ENCODE data around the gene TPTE2. TPM values are rescaled to one million over a fixed set of nuclear protein-coding genes. Genes with fewer than 3 reads are reported as not detected.

The TPTE2 gene
- total and polyA plus RNA-seq, 4 donors: 0.13 to 0.32 TPM; not detected in 2

GRCh38 chr13:19596960-19597361, 35.6 kb upstream of the TPTE2 start:
- no peak overlapping the region for H3K4me3 ChIP-seq (ENCODE audit: low read length in 2 of 2)
- WGBS, 2 donors: 88 to 91% methylated on average over 6 of the region's 6 CpGs
- intact Hi-C loops (cut with DNase I): no loop called here
- no peaks in the 10 kb centered on the region for H3K4me1 ChIP-seq (ENCODE audit: control insufficient read depth in 1 of 2, insufficient read depth in 2 of 2, low read length in 2 of 2)
- H3K36me3 ChIP-seq (ENCODE audit: control insufficient read depth in 1 of 2, insufficient read depth in 2 of 2, low read length in 1 of 2): no peaks in the 10 kb centered on the region
- H3K9me3 ChIP-seq (ENCODE audit: control insufficient read depth, low read length): no peaks in the 10 kb centered on the region
- DNase-seq (no peak), ATAC-seq (ENCODE audit: low FRiP score) (no peak)
- no peaks in the 10 kb centered on the region for H3K27me3 ChIP-seq (ENCODE audit: control insufficient read depth in 1 of 2, insufficient read depth in 2 of 2, low read length in 1 of 2)
- H3K27ac ChIP-seq (ENCODE audit: low read depth in 1 of 2, low read length in 2 of 2): no peak overlapping the region

GRCh38 chr13:19596086-19596485, 34.8 kb upstream of the TPTE2 start:
- H3K36me3 ChIP-seq (ENCODE audit: control insufficient read depth in 1 of 2, insufficient read depth in 2 of 2, low read length in 1 of 2): no peaks in the 10 kb centered on the region
- 93 to 95% methylated on average over 3 of the region's 3 CpGs for WGBS, 2 donors
- intact Hi-C loops (cut with DNase I): no loop called here
- DNase-seq (no peak), ATAC-seq (ENCODE audit: low FRiP score) (no peak)
- H3K27me3 ChIP-seq (ENCODE audit: control insufficient read depth in 1 of 2, insufficient read depth in 2 of 2, low read length in 1 of 2): no peaks in the 10 kb centered on the region
- no peak overlapping the region for H3K4me3 ChIP-seq (ENCODE audit: low read length in 2 of 2)
- no peaks in the 10 kb centered on the region for H3K9me3 ChIP-seq (ENCODE audit: control insufficient read depth, low read length)
- no peaks in the 10 kb centered on the region for H3K4me1 ChIP-seq (ENCODE audit: control insufficient read depth in 1 of 2, insufficient read depth in 2 of 2, low read length in 2 of 2)
- no peak overlapping the region for H3K27ac ChIP-seq (ENCODE audit: low read depth in 1 of 2, low read length in 2 of 2)

- Histone ChIP-seq H3K27ac (ENCODE audit: low read depth in 1 of 2, low read length in 2 of 2) (no peak overlapping the region), H3K36me3 (ENCODE audit: control insufficient read depth in 1 of 2, insufficient read depth in 2 of 2, low read length in 1 of 2) (no peaks in the 10 kb centered on the region), H3K27me3 (ENCODE audit: control insufficient read depth in 1 of 2, insufficient read depth in 2 of 2, low read length in 1 of 2) (no peaks in the 10 kb centered on the region), H3K4me3 (ENCODE audit: low read length in 2 of 2) (no peak overlapping the region), H3K9me3 (ENCODE audit: control insufficient read depth, low read length) (no peaks in the 10 kb centered on the region), H3K4me1 (ENCODE audit: control insufficient read depth in 1 of 2, insufficient read depth in 2 of 2, low read length in 2 of 2) (no peaks in the 10 kb centered on the region)
- intact Hi-C loops (cut with DNase I): no loop called here
- ATAC-seq (ENCODE audit: low FRiP score) (no peak), DNase-seq (no peak)
- 96 to 97% methylated on average over 1 of the region's 1 CpG for WGBS, 2 donors
These were observed 31.4 kb upstream of the TPTE2 start for GRCh38 chr13:19592657-19593180.

- Histone ChIP-seq H3K4me3 (ENCODE audit: low read length in 2 of 2) (no peak overlapping the region), H3K27me3 (ENCODE audit: control insufficient read depth in 1 of 2, insufficient read depth in 2 of 2, low read length in 1 of 2) (no peaks in the 10 kb centered on the region), H3K36me3 (ENCODE audit: control insufficient read depth in 1 of 2, insufficient read depth in 2 of 2, low read length in 1 of 2) (no peaks in the 10 kb centered on the region), H3K27ac (ENCODE audit: low read depth in 1 of 2, low read length in 2 of 2) (no peak overlapping the region), H3K9me3 (ENCODE audit: control insufficient read depth, low read length) (no peaks in the 10 kb centered on the region), H3K4me1 (ENCODE audit: control insufficient read depth in 1 of 2, insufficient read depth in 2 of 2, low read length in 2 of 2) (no peaks in the 10 kb centered on the region)
- DNase-seq: no peak
- ATAC-seq (ENCODE audit: low FRiP score): no peak
- intact Hi-C loops (cut with DNase I): no loop called here
- WGBS, 2 donors: 91 to 93% methylated on average over 7 of the region's 7 CpGs
These were observed 30.5 kb upstream of the TPTE2 start for GRCh38 chr13:19591864-19592263.

DNA sequence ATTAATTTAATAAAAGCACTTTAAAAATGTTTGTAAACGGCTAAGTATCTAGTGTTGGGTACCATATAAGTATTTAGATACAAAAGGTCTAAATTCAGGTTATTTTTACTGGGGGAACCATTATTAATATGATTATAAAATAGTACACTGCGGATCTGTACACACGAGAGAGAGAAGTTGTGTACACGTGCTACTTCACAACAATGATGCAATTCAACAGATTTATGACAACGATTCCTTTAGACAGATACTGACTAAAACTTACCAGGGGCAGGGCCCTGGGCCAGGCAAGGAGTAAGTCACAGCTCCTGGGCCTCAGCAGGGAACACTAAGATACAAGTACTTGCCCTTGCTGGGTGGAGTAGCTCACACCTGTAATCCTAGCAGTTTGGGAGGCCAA, 29.1 kb upstream of the TPTE2 start:
- Histone ChIP-seq H3K36me3 (ENCODE audit: control insufficient read depth in 1 of 2, insufficient read depth in 2 of 2, low read length in 1 of 2) (no peaks in the 10 kb centered on the region), H3K27ac (ENCODE audit: low read depth in 1 of 2, low read length in 2 of 2) (no peak overlapping the region), H3K4me1 (ENCODE audit: control insufficient read depth in 1 of 2, insufficient read depth in 2 of 2, low read length in 2 of 2) (no peaks in the 10 kb centered on the region), H3K9me3 (ENCODE audit: control insufficient read depth, low read length) (no peaks in the 10 kb centered on the region), H3K27me3 (ENCODE audit: control insufficient read depth in 1 of 2, insufficient read depth in 2 of 2, low read length in 1 of 2) (no peaks in the 10 kb centered on the region), H3K4me3 (ENCODE audit: low read length in 2 of 2) (no peak overlapping the region)
- WGBS, 2 donors: 90 to 92% methylated on average over 5 of the region's 5 CpGs
- intact Hi-C loops (cut with DNase I): no loop called here
- DNase-seq (no peak), ATAC-seq (ENCODE audit: low FRiP score) (no peak)

DNA sequence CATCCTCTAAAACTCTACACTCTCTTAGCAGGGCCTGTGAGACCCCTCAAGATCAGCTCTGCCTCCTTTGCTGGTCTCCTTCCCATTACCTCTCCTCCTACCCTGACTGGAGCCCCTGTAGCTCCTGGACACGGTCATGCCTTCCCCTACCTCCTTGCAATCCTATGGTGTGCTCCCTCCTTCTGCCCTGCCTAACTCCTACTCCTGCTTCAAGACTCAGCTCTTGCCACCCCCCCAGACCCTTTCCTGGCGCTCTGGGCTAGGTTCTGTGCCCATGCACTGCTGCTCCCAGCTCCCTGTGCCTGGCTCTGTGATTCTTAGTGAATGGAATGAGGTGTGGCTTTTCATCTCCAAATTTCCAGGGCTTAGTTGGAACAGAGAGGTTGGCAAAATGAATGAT, 28.0 kb upstream of the TPTE2 start:
- Histone ChIP-seq H3K27me3 (ENCODE audit: control insufficient read depth in 1 of 2, insufficient read depth in 2 of 2, low read length in 1 of 2) (no peaks in the 10 kb centered on the region), H3K36me3 (ENCODE audit: control insufficient read depth in 1 of 2, insufficient read depth in 2 of 2, low read length in 1 of 2) (no peaks in the 10 kb centered on the region), H3K9me3 (ENCODE audit: control insufficient read depth, low read length) (no peaks in the 10 kb centered on the region), H3K4me1 (ENCODE audit: control insufficient read depth in 1 of 2, insufficient read depth in 2 of 2, low read length in 2 of 2) (no peaks in the 10 kb centered on the region), H3K27ac (ENCODE audit: low read depth in 1 of 2, low read length in 2 of 2) (no peak overlapping the region), H3K4me3 (ENCODE audit: low read length in 2 of 2) (no peak overlapping the region)
- 70 to 79% methylated on average over 2 of the region's 2 CpGs for WGBS, 2 donors
- no peak for ATAC-seq (ENCODE audit: low FRiP score)
- intact Hi-C loops (cut with DNase I): no loop called here
- DNase-seq: peak in 1 of 2 donors; percentile 27

DNA sequence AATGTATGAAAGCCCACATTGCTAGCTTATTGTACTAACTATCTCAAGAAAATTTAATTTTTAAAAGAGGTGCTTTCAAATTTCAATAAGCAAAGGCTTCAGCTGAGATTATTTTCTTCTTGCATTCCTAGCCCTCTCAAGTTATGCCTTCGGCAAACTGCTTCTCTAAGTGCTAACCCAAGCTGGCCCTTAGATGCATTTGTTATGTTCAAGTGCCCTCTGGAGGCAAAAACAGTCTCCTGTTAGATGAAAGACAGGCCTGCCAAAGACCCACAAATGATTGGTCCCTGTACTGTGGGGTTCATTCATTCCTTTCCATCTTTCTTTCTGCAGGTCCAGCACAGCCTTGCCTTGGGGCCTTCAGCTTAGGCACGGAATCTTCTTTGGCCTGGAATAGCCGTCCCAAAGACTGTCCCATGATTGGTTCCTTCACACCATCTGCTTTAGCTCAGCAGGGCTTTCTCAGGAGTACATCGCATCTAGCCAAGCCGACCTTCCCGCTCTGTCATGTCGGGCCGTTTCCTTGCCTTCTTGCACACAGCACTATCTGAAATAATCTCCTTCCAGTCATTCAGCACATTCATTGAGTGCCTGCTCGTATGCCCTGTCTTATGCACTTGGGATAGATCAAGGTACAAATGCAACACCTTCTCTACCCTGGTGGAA, 26.4 kb upstream of the TPTE2 start:
- Histone ChIP-seq H3K9me3 (ENCODE audit: control insufficient read depth, low read length) (no peaks in the 10 kb centered on the region), H3K27me3 (ENCODE audit: control insufficient read depth in 1 of 2, insufficient read depth in 2 of 2, low read length in 1 of 2) (no peaks in the 10 kb centered on the region), H3K36me3 (ENCODE audit: control insufficient read depth in 1 of 2, insufficient read depth in 2 of 2, low read length in 1 of 2) (no peaks in the 10 kb centered on the region), H3K27ac (ENCODE audit: low read depth in 1 of 2, low read length in 2 of 2) (no peak overlapping the region), H3K4me3 (ENCODE audit: low read length in 2 of 2) (no peak overlapping the region), H3K4me1 (ENCODE audit: control insufficient read depth in 1 of 2, insufficient read depth in 2 of 2, low read length in 2 of 2) (no peaks in the 10 kb centered on the region)
- DNase-seq (no peak), ATAC-seq (ENCODE audit: low FRiP score) (peak; percentile 54)
- intact Hi-C loops (cut with DNase I): no loop called here
- 56 to 59% methylated on average over 9 of the region's 9 CpGs for WGBS, 2 donors

DNA sequence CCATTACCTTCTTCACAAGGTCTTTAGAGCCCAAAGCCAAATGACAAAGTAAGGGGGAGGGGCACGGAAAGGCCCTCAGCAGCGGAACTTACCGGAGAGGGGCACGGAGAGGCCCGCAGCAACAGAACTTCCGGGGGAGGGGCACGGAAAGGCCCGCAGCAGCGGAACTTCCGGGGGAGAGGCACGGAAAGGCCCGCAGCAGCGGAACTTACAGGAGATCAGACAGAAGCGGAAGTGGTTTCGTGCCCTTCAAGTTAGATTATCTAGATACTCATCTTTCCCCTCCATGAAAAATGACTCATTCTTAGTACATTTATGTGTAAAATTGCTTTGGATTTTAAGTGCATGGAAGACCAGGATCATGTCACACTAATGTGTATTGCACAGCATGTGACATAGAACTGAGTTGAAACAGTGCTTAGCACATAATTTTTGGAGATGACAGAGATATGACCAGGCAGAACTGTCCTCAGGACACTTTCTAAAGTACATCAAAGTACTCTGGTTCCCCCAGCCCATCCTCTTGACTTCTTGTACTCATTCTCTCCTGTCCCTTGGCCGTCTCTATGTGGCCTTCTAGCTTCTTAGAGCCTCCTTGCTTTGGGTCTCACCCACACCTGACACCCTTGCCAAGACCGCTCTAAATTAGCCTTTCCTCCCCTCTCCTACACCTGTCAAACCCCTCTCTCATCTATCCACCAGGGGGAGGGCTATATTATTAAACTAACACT, 25.7 kb upstream of the TPTE2 start:
- Histone ChIP-seq H3K27me3 (ENCODE audit: control insufficient read depth in 1 of 2, insufficient read depth in 2 of 2, low read length in 1 of 2) (no peaks in the 10 kb centered on the region), H3K9me3 (ENCODE audit: control insufficient read depth, low read length) (no peaks in the 10 kb centered on the region), H3K36me3 (ENCODE audit: control insufficient read depth in 1 of 2, insufficient read depth in 2 of 2, low read length in 1 of 2) (no peaks in the 10 kb centered on the region), H3K4me1 (ENCODE audit: control insufficient read depth in 1 of 2, insufficient read depth in 2 of 2, low read length in 2 of 2) (no peaks in the 10 kb centered on the region), H3K4me3 (ENCODE audit: low read length in 2 of 2) (no peak overlapping the region), H3K27ac (ENCODE audit: low read depth in 1 of 2, low read length in 2 of 2) (no peak overlapping the region)
- peak in 1 of 2 donors; percentile 64 for DNase-seq
- ATAC-seq (ENCODE audit: low FRiP score): peak; percentile 41
- intact Hi-C loops (cut with DNase I): no loop called here
- WGBS, 2 donors: 44 to 46% methylated on average over 17 of the region's 17 CpGs

DNA sequence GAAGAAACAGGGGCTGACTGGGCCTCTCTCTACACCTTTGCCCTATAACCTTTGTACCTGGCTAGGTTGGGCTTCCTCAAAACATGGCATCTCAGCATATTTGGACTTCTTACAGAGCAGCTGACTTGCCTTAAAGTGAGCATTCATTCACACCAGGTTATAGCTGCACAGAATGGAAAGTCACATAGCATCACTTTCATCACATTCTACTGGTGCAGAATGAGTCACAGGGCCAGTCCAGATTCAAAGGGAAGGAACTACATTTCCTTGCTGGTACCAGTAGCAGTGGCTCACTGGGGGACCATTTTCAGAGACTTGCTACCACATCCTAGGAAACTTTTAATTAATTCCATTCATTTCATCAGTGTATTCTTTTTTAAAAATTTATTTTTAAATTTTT, 20.3 kb upstream of the TPTE2 start:
- no peaks in the 10 kb centered on the region for H3K27me3 ChIP-seq (ENCODE audit: control insufficient read depth in 1 of 2, insufficient read depth in 2 of 2, low read length in 1 of 2)
- no peaks in the 10 kb centered on the region for H3K9me3 ChIP-seq (ENCODE audit: control insufficient read depth, low read length)
- H3K36me3 ChIP-seq (ENCODE audit: control insufficient read depth in 1 of 2, insufficient read depth in 2 of 2, low read length in 1 of 2): no peaks in the 10 kb centered on the region
- no peak for DNase-seq
- H3K4me3 ChIP-seq (ENCODE audit: low read length in 2 of 2): no peak overlapping the region
- intact Hi-C loops (cut with DNase I): no loop called here
- H3K4me1 ChIP-seq (ENCODE audit: control insufficient read depth in 1 of 2, insufficient read depth in 2 of 2, low read length in 2 of 2): no peaks in the 10 kb centered on the region
- no peak overlapping the region for H3K27ac ChIP-seq (ENCODE audit: low read depth in 1 of 2, low read length in 2 of 2)
- ATAC-seq (ENCODE audit: low FRiP score): no peak
